ENCODE results near the gene MEGF9. TPM values are rescaled to one million over a fixed set of nuclear protein-coding genes. Genes with fewer than 3 reads are reported as not detected.

MEGF9 gene
- total RNA-seq, 1 donor from 2014 or later: 14.3 TPM

- H3K9me3 ChIP-seq: no peaks in the 10 kb centered on the region
- DNase-seq (ENCODE audit: low spot score in 2 of 2): no peak
- no peak for TF ChIP-seq CTCF (IDR thresholded peaks at IDR 0.05)
- peaks cover 4 to 7% of the 10 kb centered on the region in 2 donors for H3K4me1 ChIP-seq
- intact Hi-C loops (cut with DNase I): no loop called here
- peak overlapping the region in 1 of 2 donors; percentile 22 for H3K27ac ChIP-seq
- peak overlapping the region; percentile 7 to 51 for H3K4me3 ChIP-seq
- no peaks in the 10 kb centered on the region for H3K36me3 ChIP-seq
- no peaks in the 10 kb centered on the region for H3K27me3 ChIP-seq
Measured at GRCh38 chr9:120710110-120710981, 3.9 kb downstream of the MEGF9 start.

GRCh38 chr9:120708526-120709224 is 5.6 kb downstream of the MEGF9 start:
- DNase-seq (ENCODE audit: low spot score in 2 of 2): no peak
- Histone ChIP-seq H3K4me1 (no peaks in the 10 kb centered on the region), H3K27ac (no peak overlapping the region), H3K27me3 (no peaks in the 10 kb centered on the region), H3K9me3 (no peaks in the 10 kb centered on the region), H3K4me3 (no peak overlapping the region), H3K36me3 (no peaks in the 10 kb centered on the region)
- TF ChIP-seq CTCF (IDR thresholded peaks at IDR 0.05): no peak
- intact Hi-C loops (cut with DNase I): no loop called here

GRCh38 chr9:120707170-120707569 is 7.1 kb downstream of the MEGF9 start:
- TF ChIP-seq CTCF (IDR thresholded peaks at IDR 0.05): no peak
- Histone ChIP-seq H3K4me1 (no peaks in the 10 kb centered on the region), H3K27me3 (no peaks in the 10 kb centered on the region), H3K9me3 (no peaks in the 10 kb centered on the region), H3K4me3 (no peak overlapping the region), H3K36me3 (no peaks in the 10 kb centered on the region), H3K27ac (no peak overlapping the region)
- intact Hi-C loops (cut with DNase I): no loop called here
- DNase-seq (ENCODE audit: low spot score in 2 of 2): no peak

GRCh38 chr9:120705174-120705573 is 9.1 kb downstream of the MEGF9 start:
- intact Hi-C loops (cut with DNase I): no loop called here
- no peaks in the 10 kb centered on the region for H3K36me3 ChIP-seq
- TF ChIP-seq CTCF (IDR thresholded peaks at IDR 0.05): no peak
- H3K4me3 ChIP-seq: no peak overlapping the region
- H3K27me3 ChIP-seq: no peaks in the 10 kb centered on the region
- H3K9me3 ChIP-seq: no peaks in the 10 kb centered on the region
- no peak for DNase-seq (ENCODE audit: low spot score in 2 of 2)
- H3K27ac ChIP-seq: no peak overlapping the region
- no peaks in the 10 kb centered on the region for H3K4me1 ChIP-seq

GRCh38 chr9:120702075-120702474 is 12.2 kb downstream of the MEGF9 start:
- intact Hi-C loops (cut with DNase I): no loop called here
- H3K36me3 ChIP-seq: no peaks in the 10 kb centered on the region
- H3K4me3 ChIP-seq: no peak overlapping the region
- no peaks in the 10 kb centered on the region for H3K4me1 ChIP-seq
- H3K27me3 ChIP-seq: no peaks in the 10 kb centered on the region
- DNase-seq (ENCODE audit: low spot score in 2 of 2): no peak
- no peak overlapping the region for H3K27ac ChIP-seq
- TF ChIP-seq CTCF (IDR thresholded peaks at IDR 0.05): no peak
- no peaks in the 10 kb centered on the region for H3K9me3 ChIP-seq
